CD4-positive, alpha-beta memory T cell (primary cell): Measurements from ENCODE around the gene MSRB2. TPM values are rescaled to one million over a fixed set of nuclear protein-coding genes. Genes with fewer than 3 reads are reported as not detected.

Experiments
- CTCF ChIA-PET: fragments of 350-600 bp; sonication (Branson Sonifier 250); formaldehyde crosslinking; loops from one replicate; lab custom pipeline; 2021; ENCODE audit warnings: inconsistent platforms; ENCODE audit not compliant: partially characterized antibody; lab: Charles Lee
- POLR2A ChIA-PET: fragments of 350-600 bp; sonication (Branson Sonifier 250); formaldehyde crosslinking; loops from one replicate; lab custom pipeline; 2021; ENCODE audit not compliant: partially characterized antibody; lab: Charles Lee
- DNase-seq, 5 donors: peaks; one replicate each; pipeline versions ENCODE4 v3.0.0 to v3.0.0-alpha.2; 2020 to 2022; ENCODE audit warnings: mixed read lengths in 1 of 5
- H3K27ac ChIP-seq: one replicate; pipeline ENCODE4 v1.7.0; 2013; ENCODE audit warnings: low read depth, low read length
- H3K27me3 ChIP-seq: 2 replicates; pipeline ENCODE4 v1.7.0; 2013; ENCODE audit warnings: mild to moderate bottlenecking, low read length, moderate library complexity; ENCODE audit not compliant: insufficient read depth
- H3K36me3 ChIP-seq: 2 replicates; pipeline ENCODE4 v1.7.0; 2013; ENCODE audit warnings: mild to moderate bottlenecking, low read length, moderate library complexity; ENCODE audit not compliant: insufficient read depth
- H3K4me1 ChIP-seq: 2 replicates; pipeline ENCODE4 v1.7.0; 2013; ENCODE audit warnings: mild to moderate bottlenecking, low read length, moderate library complexity; ENCODE audit not compliant: insufficient read depth
- H3K4me3 ChIP-seq, 2 donors: one replicate each; pipeline ENCODE4 v1.7.0; 2013; ENCODE audit warnings: low read length in 2 of 2, mild to moderate bottlenecking in 1 of 2
- H3K9me3 ChIP-seq, 2 donors: one replicate each; pipeline ENCODE4 v1.7.0; 2013; ENCODE audit warnings: low read length in 2 of 2, control low read depth in 1 of 2; ENCODE audit not compliant: control insufficient read depth in 1 of 2
- H3K27ac Mint-ChIP-seq, 7 donors: one replicate each; pipeline ENCODE4 v1.8.0; 2020 to 2021; ENCODE audit warnings: mixed read lengths in 7 of 7, mild to moderate bottlenecking in 6 of 7, inconsistent platforms in 3 of 7, moderate library complexity in 3 of 7
- H3K27me3 Mint-ChIP-seq, 2 donors: one replicate each; pipeline ENCODE4 v1.8.0; 2020 to 2021; ENCODE audit warnings: mixed read lengths in 2 of 2
- H3K36me3 Mint-ChIP-seq, 2 donors: one replicate each; pipeline ENCODE4 v1.8.0; 2020 to 2021; ENCODE audit warnings: mixed read lengths in 2 of 2, inconsistent platforms in 1 of 2, mild to moderate bottlenecking in 1 of 2
- H3K4me1 Mint-ChIP-seq, 4 donors: one replicate each; pipeline ENCODE4 v1.8.0; 2020 to 2021; ENCODE audit warnings: mixed read lengths in 4 of 4, mild to moderate bottlenecking in 1 of 4
- H3K4me3 Mint-ChIP-seq, 8 donors: one replicate each; pipeline ENCODE4 v1.8.0; 2020 to 2021; ENCODE audit warnings: mixed read lengths in 8 of 8, mild to moderate bottlenecking in 7 of 8, moderate library complexity in 6 of 8, inconsistent platforms in 3 of 8
- H3K9me3 Mint-ChIP-seq, 8 donors: one replicate each; pipeline ENCODE4 v1.8.0; 2020 to 2021; ENCODE audit warnings: mixed read lengths in 8 of 8, mild to moderate bottlenecking in 5 of 8, inconsistent platforms in 3 of 8, moderate library complexity in 1 of 8
- intact Hi-C: fragments of 100-400 bp; cut with micrococcal nuclease; formaldehyde crosslinking; loops from one replicate; pipeline ENCODE4 v1.15.1; 2023
- polyA plus RNA-seq, 2 donors: library from polyadenylated mRNA; unstranded; fragments of 300-500 nt; fragmentation: Illumina TruSeq; gene quantifications; one replicate each; pipeline ENCODE4 v1.2.3, GENCODE V29; 2021
- total RNA-seq, 2 experiments: library from RNA; stranded (reverse); gene quantifications; one replicate each; pipeline ENCODE4 v1.2.3, GENCODE V29; 2021

MSRB2 gene
- total and polyA plus RNA-seq, 4 experiments from 2014 or later = 5.3 to 13.0 (median 8.9) TPM

- Histone ChIP-seq H3K36me3 (no peaks in the 10 kb centered on the region), H3K4me1 (no peaks in the 10 kb centered on the region), H3K27me3 (no peaks in the 10 kb centered on the region), H3K4me3 (no peak overlapping the region), H3K27ac (no peak overlapping the region), H3K9me3 (no peaks in the 10 kb centered on the region)
- peaks cover 0 to 5% (median 0%) of the 10 kb centered on the region in 8 donors for H3K9me3 Mint-ChIP-seq
- intact Hi-C loops = no loop called here
- no peak for DNase-seq
- H3K4me3 Mint-ChIP-seq = no peak overlapping the region
- no peak overlapping the region for H3K27ac Mint-ChIP-seq
- no peaks in the 10 kb centered on the region for H3K4me1 Mint-ChIP-seq
- CTCF ChIA-PET = no interaction called here
- no peaks in the 10 kb centered on the region for H3K36me3 Mint-ChIP-seq
- peaks cover 22 to 37% of the 10 kb centered on the region in 2 donors for H3K27me3 Mint-ChIP-seq
- POLR2A ChIA-PET = no interaction called here
Observed at GRCh38 chr10:23081891-23082290, 13.5 kb upstream of the MSRB2 start.

GRCh38 chr10:23088609-23089008, 6.8 kb upstream of the MSRB2 start:
- Mint-ChIP-seq H3K4me3 (no peak overlapping the region), H3K27ac (no peak overlapping the region), H3K27me3 (peaks cover 1 to 6% of the 10 kb centered on the region in 2 donors), H3K4me1 (no peaks in the 10 kb centered on the region), H3K9me3 (peaks cover 0 to 17% (median 3%) of the 10 kb centered on the region in 8 donors), H3K36me3 (no peaks in the 10 kb centered on the region)
- H3K4me1 ChIP-seq = no peaks in the 10 kb centered on the region
- intact Hi-C loops = no loop called here
- CTCF ChIA-PET = no interaction called here
- no peaks in the 10 kb centered on the region for H3K36me3 ChIP-seq
- no peak for DNase-seq
- H3K27me3 ChIP-seq = no peaks in the 10 kb centered on the region
- no peak overlapping the region for H3K4me3 ChIP-seq
- POLR2A ChIA-PET = no interaction called here
- no peaks in the 10 kb centered on the region for H3K9me3 ChIP-seq
- H3K27ac ChIP-seq = no peak overlapping the region

GRCh38 chr10:23094786-23095403, 484 bp upstream of the MSRB2 start:
- POLR2A ChIA-PET = interaction anchor here (0.6 kb wide), 2 partner anchors 391 to 1562 kb away, joined by 3 read pairs; no protein-coding TSS in a partner anchor
- H3K9me3 Mint-ChIP-seq = peaks cover 0 to 13% (median 3%) of the 10 kb centered on the region in 8 donors
- intact Hi-C loops = loop anchor here (10.0 kb wide), 3 partner anchors 340 to 1600 kb away; partner anchors contain the start of gene OTUD1
- DNase-seq = no peak
- Histone ChIP-seq H3K4me3 (peak overlapping the region in 1 of 2 donors; percentile 56), H3K9me3 (no peaks in the 10 kb centered on the region), H3K4me1 (peaks cover 15% of the 10 kb centered on the region), H3K27me3 (no peaks in the 10 kb centered on the region), H3K36me3 (no peaks in the 10 kb centered on the region), H3K27ac (peak overlapping the region; percentile 44)
- no peaks in the 10 kb centered on the region for H3K36me3 Mint-ChIP-seq
- peak overlapping the region; percentile 73 to 94 (median 88) for H3K27ac Mint-ChIP-seq
- peaks cover 18 to 40% (median 31%) of the 10 kb centered on the region in 4 donors for H3K4me1 Mint-ChIP-seq
- no peaks in the 10 kb centered on the region for H3K27me3 Mint-ChIP-seq
- CTCF ChIA-PET = no interaction called here
- H3K4me3 Mint-ChIP-seq = peak overlapping the region; percentile 83 to 94 (median 88)

- H3K27me3 Mint-ChIP-seq = no peaks in the 10 kb centered on the region
- peak overlapping the region; percentile 87 to 96 (median 91) for H3K4me3 Mint-ChIP-seq
- Histone ChIP-seq H3K4me3 (peak overlapping the region; percentile 18 to 56), H3K36me3 (no peaks in the 10 kb centered on the region), H3K9me3 (no peaks in the 10 kb centered on the region), H3K27ac (peak overlapping the region; percentile 44), H3K27me3 (no peaks in the 10 kb centered on the region), H3K4me1 (peaks cover 15% of the 10 kb centered on the region)
- intact Hi-C loops = loop anchor here (10.0 kb wide), 3 partner anchors 339 to 1601 kb away; partner anchors contain the start of gene OTUD1
- peak in 4 of 5 donors; percentile 26 to 46 (median 33) for DNase-seq
- CTCF ChIA-PET = interaction anchor here (1.2 kb wide), 1 partner anchor 62 kb away, joined by 4 read pairs; no protein-coding TSS in a partner anchor
- peaks cover 0 to 3% of the 10 kb centered on the region in 2 donors for H3K36me3 Mint-ChIP-seq
- H3K9me3 Mint-ChIP-seq = peaks cover 0 to 13% (median 3%) of the 10 kb centered on the region in 8 donors
- peak overlapping the region; percentile 84 to 94 (median 91) for H3K27ac Mint-ChIP-seq
- peaks cover 28 to 49% (median 41%) of the 10 kb centered on the region in 4 donors for H3K4me1 Mint-ChIP-seq
- POLR2A ChIA-PET = no interaction called here
Observed at GRCh38 chr10:23095966-23096801, 805 bp downstream of the MSRB2 start.

- Mint-ChIP-seq H3K4me1 (peaks cover 28 to 49% (median 42%) of the 10 kb centered on the region in 4 donors), H3K27ac (peak overlapping the region; percentile 15 to 91 (median 84)), H3K9me3 (peaks cover 0 to 9% (median 2%) of the 10 kb centered on the region in 8 donors), H3K27me3 (no peaks in the 10 kb centered on the region), H3K36me3 (peaks cover 0 to 3% of the 10 kb centered on the region in 2 donors), H3K4me3 (peak overlapping the region; percentile 87 to 96 (median 91))
- H3K27ac ChIP-seq = no peak overlapping the region
- no peaks in the 10 kb centered on the region for H3K9me3 ChIP-seq
- H3K4me3 ChIP-seq = peak overlapping the region in 1 of 2 donors; percentile 18
- intact Hi-C loops = loop anchor here (10.0 kb wide), 3 partner anchors 338 to 1602 kb away; partner anchors contain the start of gene OTUD1
- no peaks in the 10 kb centered on the region for H3K36me3 ChIP-seq
- CTCF ChIA-PET = interaction anchor here (1.2 kb wide), 1 partner anchor 61 kb away, joined by 4 read pairs; no protein-coding TSS in a partner anchor
- POLR2A ChIA-PET = no interaction called here
- peak in 3 of 5 donors; percentile 9 to 25 (median 9) for DNase-seq
- H3K27me3 ChIP-seq = no peaks in the 10 kb centered on the region
- peaks cover 15% of the 10 kb centered on the region for H3K4me1 ChIP-seq
Observed at GRCh38 chr10:23096802-23097549, 1.6 kb downstream of the MSRB2 start.

GRCh38 chr10:23099079-23099478, 3.7 kb downstream of the MSRB2 start:
- no peaks in the 10 kb centered on the region for H3K36me3 ChIP-seq
- H3K27ac Mint-ChIP-seq = no peak overlapping the region
- H3K27me3 Mint-ChIP-seq = no peaks in the 10 kb centered on the region
- H3K4me1 ChIP-seq = peaks cover 15% of the 10 kb centered on the region
- H3K27ac ChIP-seq = no peak overlapping the region
- DNase-seq = no peak
- H3K27me3 ChIP-seq = no peaks in the 10 kb centered on the region
- ChIA-PET POLR2A (no interaction called here), CTCF (no interaction called here)
- peaks cover 0 to 4% (median 0%) of the 10 kb centered on the region in 8 donors for H3K9me3 Mint-ChIP-seq
- H3K36me3 Mint-ChIP-seq = peaks cover under 1 to 8% of the 10 kb centered on the region in 2 donors
- H3K9me3 ChIP-seq = no peaks in the 10 kb centered on the region
- peaks cover 28 to 48% (median 42%) of the 10 kb centered on the region in 4 donors for H3K4me1 Mint-ChIP-seq
- no peak overlapping the region for H3K4me3 ChIP-seq
- intact Hi-C loops = loop anchor here (10.0 kb wide), 3 partner anchors 336 to 1604 kb away; partner anchors contain the start of gene OTUD1
- no peak overlapping the region for H3K4me3 Mint-ChIP-seq
